Right lobe of liver (tissue), 6 donors: Measurements from ENCODE around the gene WDR90. TPM values are rescaled to one million over a fixed set of nuclear protein-coding genes. Genes with fewer than 3 reads are reported as not detected.

ENCODE experiments used
- ATAC-seq, 4 donors: fragments of 200-7000 bp; cut with Tn5 transposase; one replicate each; pipeline ENCODE4 v1.9.1; 2020; ENCODE audit warnings: mild to moderate bottlenecking in 4 of 4, moderate library complexity in 4 of 4
- DNase-seq, 3 donors: peaks; one replicate each; pipeline ENCODE4 v3.0.0-alpha.2; 2020
- H3K27ac ChIP-seq, 3 donors: fragments of 200-600 bp; one replicate each; pipeline ENCODE4 v1.8.0; 2022
- H3K27me3 ChIP-seq, 2 donors: fragments of 200-600 bp; one replicate each; pipeline ENCODE4 v1.8.0; 2022
- H3K36me3 ChIP-seq, 4 donors: fragments of 200-600 bp; sonication (generic) in 1 of 4; one replicate each; pipeline versions ENCODE4 v1.5.1 to v1.8.0; 2017 to 2022; ENCODE audit warnings: control low read depth in 1 of 4
- H3K4me1 ChIP-seq, 4 donors: fragments of 200-600 bp; sonication (generic) in 1 of 4; one replicate each; pipeline versions ENCODE4 v1.5.1 to v1.8.0; 2017 to 2022; ENCODE audit warnings: control low read depth in 1 of 4
- H3K4me3 ChIP-seq, 3 donors: fragments of 200-600 bp; one replicate each; pipeline ENCODE4 v1.8.0; 2022
- H3K9me3 ChIP-seq, 4 donors: fragments of 200-600 bp; sonication (generic) in 1 of 4; one replicate each; pipeline versions ENCODE4 v1.5.1 to v1.8.0; 2017 to 2022; ENCODE audit warnings: control low read depth in 1 of 4
- POLR2A ChIP-seq: fragments of 450-650 bp; IDR thresholded peaks from one replicate; pipeline ENCODE4 v1.6.1; 2017; ENCODE audit warnings: antibody characterized with exemption, mild to moderate bottlenecking
- WGBS: methylation state at CpG from one replicate; pipeline ENCODE4 v1.1.6; 2018; ENCODE audit warnings: low coverage, low lambda C conversion rate; ENCODE audit not compliant: insufficient coverage; ENCODE audit errors: missing lambda C conversion rate; 5-methylcytosine and 5-hydroxymethylcytosine counted together
- intact Hi-C, 2 donors: fragments of 100-400 bp; cut with DNase I; formaldehyde crosslinking; loops; one replicate each; pipeline versions ENCODE4 v1.11.2 to v1.14.1; 2022
- total RNA-seq, 6 experiments: library from RNA; depleted of rRNA in 2 of 6; stranded (reverse); fragments of >200 nt in 2 of 6; fragmentation: NEBNext Ultra II Directional in 3 of 6; extraction: Animal tissue kit (Norgen Biotek cat#: 25700) in 3 of 6; gene quantifications; one replicate each; pipeline versions ENCODE4 v1.1.0 to v1.2.4, GENCODE V29; 2016 to 2023
- TF ChIP-seq, protein P1 (sequence below), 4 donors: fragments of 200-600 bp in 3 of 4; fragments of 450-650 bp in 1 of 4; IDR thresholded peaks; one replicate each; pipeline versions ENCODE4 v1.5.1 to v1.8.0; 2016 to 2022; ENCODE audit warnings: antibody characterized with exemption in 4 of 4, mild to moderate bottlenecking in 2 of 4
- donor health status: DM: no; HTN: yes; CAD: no.
- donor health status: DM: no; HTN: no; CAD: no.
- donor health status: DM: no; HTN: no; CAD: no.
- donor health status: DM: no; HTN: yes; CAD: no.
- donor health status: DM: no; HTN: yes; CAD: no.

The WDR90 gene
- total RNA-seq, 6 experiments from 2014 or later: 7.2 to 18.1 (median 11.8) TPM

DNA sequence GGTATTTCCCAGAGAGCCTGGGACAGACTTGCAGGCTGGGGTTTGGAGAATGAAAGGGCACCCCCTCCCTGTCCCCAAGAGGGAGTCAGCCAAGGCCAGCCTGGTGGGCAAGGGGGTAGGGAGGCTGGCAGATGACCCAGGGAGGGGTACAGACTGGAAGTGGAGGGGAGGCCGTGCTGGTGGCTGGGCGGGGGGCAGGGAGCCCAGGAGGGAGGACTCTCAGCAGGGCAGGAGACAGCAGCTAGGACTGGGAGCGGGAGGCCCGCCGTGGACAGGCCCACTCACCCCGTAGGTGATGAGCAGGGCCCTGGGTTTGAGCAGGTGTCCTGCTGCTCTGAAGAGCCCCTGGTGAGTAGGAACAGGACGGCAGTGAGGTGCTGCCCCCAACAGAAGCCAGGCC is 14.2 kb upstream of the WDR90 start:
- no peak for DNase-seq
- Histone ChIP-seq H3K4me3 (no peak overlapping the region), H3K4me1 (peaks cover 0 to 28% (median 7%) of the 10 kb centered on the region in 4 donors), H3K27ac (no peak overlapping the region), H3K9me3 (no peaks in the 10 kb centered on the region), H3K27me3 (no peaks in the 10 kb centered on the region), H3K36me3 (no peaks in the 10 kb centered on the region)
- no peak for ATAC-seq
- intact Hi-C loops: loop anchor here in 1 of 2 donors (10.0 kb wide), 1 partner anchor 50 kb away; no protein-coding TSS in a partner anchor
- TF ChIP-seq, protein P1, sequence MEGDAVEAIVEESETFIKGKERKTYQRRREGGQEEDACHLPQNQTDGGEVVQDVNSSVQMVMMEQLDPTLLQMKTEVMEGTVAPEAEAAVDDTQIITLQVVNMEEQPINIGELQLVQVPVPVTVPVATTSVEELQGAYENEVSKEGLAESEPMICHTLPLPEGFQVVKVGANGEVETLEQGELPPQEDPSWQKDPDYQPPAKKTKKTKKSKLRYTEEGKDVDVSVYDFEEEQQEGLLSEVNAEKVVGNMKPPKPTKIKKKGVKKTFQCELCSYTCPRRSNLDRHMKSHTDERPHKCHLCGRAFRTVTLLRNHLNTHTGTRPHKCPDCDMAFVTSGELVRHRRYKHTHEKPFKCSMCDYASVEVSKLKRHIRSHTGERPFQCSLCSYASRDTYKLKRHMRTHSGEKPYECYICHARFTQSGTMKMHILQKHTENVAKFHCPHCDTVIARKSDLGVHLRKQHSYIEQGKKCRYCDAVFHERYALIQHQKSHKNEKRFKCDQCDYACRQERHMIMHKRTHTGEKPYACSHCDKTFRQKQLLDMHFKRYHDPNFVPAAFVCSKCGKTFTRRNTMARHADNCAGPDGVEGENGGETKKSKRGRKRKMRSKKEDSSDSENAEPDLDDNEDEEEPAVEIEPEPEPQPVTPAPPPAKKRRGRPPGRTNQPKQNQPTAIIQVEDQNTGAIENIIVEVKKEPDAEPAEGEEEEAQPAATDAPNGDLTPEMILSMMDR (IDR thresholded peaks at IDR 0.05): no peak
- no peak for TF ChIP-seq POLR2A
- WGBS: no CpG with 5 or more reads among the region's 7 CpGs

DNA sequence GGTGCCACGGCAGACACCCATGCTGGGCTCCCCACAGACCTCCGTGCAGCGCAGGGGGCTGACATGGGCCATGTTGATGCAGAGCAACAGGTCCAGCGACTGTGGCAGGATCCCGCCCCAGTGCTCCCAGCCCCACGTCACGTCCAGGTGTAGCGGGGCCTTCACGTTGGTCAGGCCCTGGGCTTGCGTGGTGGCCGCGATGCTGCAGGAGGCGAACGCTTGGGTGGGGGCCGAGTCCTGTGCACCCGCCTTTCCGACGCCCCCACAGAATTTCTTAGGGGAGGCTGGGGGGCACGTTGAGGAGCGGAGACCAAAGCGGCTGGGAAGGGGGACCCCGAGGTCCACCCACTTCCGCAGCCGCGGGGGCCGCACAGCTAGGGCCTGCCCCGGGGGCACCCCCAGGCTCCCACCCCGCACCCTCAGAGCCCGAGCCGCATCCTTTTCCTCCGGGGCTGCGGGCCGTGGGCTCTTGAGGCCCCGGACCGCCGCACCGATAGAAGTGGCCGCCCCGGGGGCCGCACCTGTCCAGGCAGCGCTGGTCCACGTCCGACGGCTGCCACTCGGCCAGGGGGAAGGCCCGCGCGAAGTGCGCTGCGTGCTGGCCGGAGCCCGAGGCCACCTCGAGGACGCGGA is 13.5 kb upstream of the WDR90 start:
- H3K27ac ChIP-seq: peak overlapping the region in 2 of 3 donors; percentile 93 to 96
- no peak for ATAC-seq
- intact Hi-C loops: loop anchor here in 1 of 2 donors (10.0 kb wide), 1 partner anchor 51 kb away; no protein-coding TSS in a partner anchor
- 20% methylated on average over 1 of the region's 55 CpGs for WGBS
- H3K4me3 ChIP-seq: peak overlapping the region; percentile 73 to 83 (median 77)
- no peak for DNase-seq
- no peaks in the 10 kb centered on the region for H3K36me3 ChIP-seq
- peaks cover 0 to 21% (median 3%) of the 10 kb centered on the region in 4 donors for H3K4me1 ChIP-seq
- no peak for TF ChIP-seq POLR2A
- TF ChIP-seq, protein P1 (IDR thresholded peaks at IDR 0.05): peak in 1 of 4 donors; percentile 3
- no peaks in the 10 kb centered on the region for H3K27me3 ChIP-seq
- no peaks in the 10 kb centered on the region for H3K9me3 ChIP-seq

DNA sequence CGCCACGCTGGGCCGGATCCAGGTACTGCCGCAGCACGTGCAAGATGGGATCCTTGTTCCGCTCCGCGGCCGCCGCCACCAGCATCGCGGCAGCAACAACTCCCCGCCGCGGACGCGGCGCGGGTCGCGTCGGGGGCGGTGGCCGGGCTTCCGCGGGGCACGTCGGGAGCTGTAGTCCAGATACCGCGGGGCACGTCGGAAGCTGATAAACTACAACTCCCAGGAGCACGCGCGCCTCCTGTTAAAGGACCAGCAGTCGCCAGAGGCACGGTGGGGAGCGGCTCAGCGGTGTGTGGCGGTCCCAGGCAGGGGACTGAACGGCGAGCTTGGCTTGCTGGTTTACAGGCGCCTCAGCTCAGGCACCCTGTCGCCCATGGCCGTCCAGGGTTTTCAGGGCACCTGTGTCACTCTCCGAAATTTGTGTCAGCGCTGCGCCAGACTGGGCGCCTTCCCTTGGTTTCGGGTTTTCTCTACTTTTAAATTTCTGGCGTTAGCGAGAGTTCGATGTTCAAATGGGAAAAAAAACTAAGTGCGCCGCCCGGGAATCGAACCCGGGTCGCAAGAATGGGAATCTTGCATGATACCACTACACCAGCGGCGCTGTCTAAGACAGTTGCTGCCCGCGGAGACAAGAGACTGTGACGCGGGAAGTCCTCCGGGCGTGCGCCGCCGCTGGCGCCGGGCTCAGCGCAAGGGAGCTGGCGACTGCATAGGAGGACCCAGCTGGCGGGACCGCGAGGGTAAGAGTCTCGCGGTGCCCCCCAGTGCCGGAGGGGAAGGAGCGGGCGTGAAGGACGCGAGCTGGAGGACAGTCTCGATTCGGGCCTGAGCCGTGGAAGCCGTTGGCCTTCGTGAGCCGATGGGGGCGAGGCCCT is 12.7 kb upstream of the WDR90 start, which contains the start of gene METTL26:
TSS of gene METTL26 (minus strand) at position 100 of the 875 bp plus-strand sequence. CDS start at position 85, 15 bp downstream.
- WGBS: 0% methylated on average over 27 of the region's 91 CpGs
- intact Hi-C loops: loop anchor here in 1 of 2 donors (10.0 kb wide), 1 partner anchor 52 kb away; no protein-coding TSS in a partner anchor
- Histone ChIP-seq H3K4me1 (peaks cover 0 to 15% (median 0%) of the 10 kb centered on the region in 4 donors), H3K36me3 (no peaks in the 10 kb centered on the region), H3K27ac (peak within 1 kb of the TSS; percentile 93 to 96 (median 96)), H3K4me3 (peak within 1 kb of the TSS; percentile 73 to 83 (median 77)), H3K27me3 (no peaks in the 10 kb centered on the region), H3K9me3 (no peaks in the 10 kb centered on the region)
- TF ChIP-seq, protein P1 (IDR thresholded peaks at IDR 0.05): no peak
- peak; percentile 64 for TF ChIP-seq POLR2A
- ATAC-seq (peak; percentile 80 to 88 (median 86)), DNase-seq (peak; percentile 96 to 97 (median 96))
